ENCODE measurements around the gene TENT4B. TPM values are rescaled to one million over a fixed set of nuclear protein-coding genes. Genes with fewer than 3 reads are reported as not detected.

TENT4B gene
- total RNA-seq, 1 donor: 38.7 TPM

GRCh38 chr16:50247123-50247905 is 94.2 kb downstream of the TENT4B start:
- Histone ChIP-seq H3K9me3 (ENCODE audit: low read depth, low read length) (no peaks in the 10 kb centered on the region), H3K4me1 (ENCODE audit: insufficient read depth, low read length) (peaks cover 43% of the 10 kb centered on the region), H3K4me3 (ENCODE audit: low read length) (no peak overlapping the region), H3K27me3 (ENCODE audit: insufficient read depth, low read length) (no peaks in the 10 kb centered on the region)

GRCh38 chr16:50247906-50248608 is 95.0 kb downstream of the TENT4B start:
- Histone ChIP-seq H3K27me3 (ENCODE audit: insufficient read depth, low read length) (no peaks in the 10 kb centered on the region), H3K4me1 (ENCODE audit: insufficient read depth, low read length) (peaks cover 40% of the 10 kb centered on the region), H3K9me3 (ENCODE audit: low read depth, low read length) (no peaks in the 10 kb centered on the region), H3K4me3 (ENCODE audit: low read length) (no peak overlapping the region)

- Histone ChIP-seq H3K9me3 (ENCODE audit: low read depth, low read length) (no peaks in the 10 kb centered on the region), H3K27me3 (ENCODE audit: insufficient read depth, low read length) (no peaks in the 10 kb centered on the region), H3K4me3 (ENCODE audit: low read length) (no peak overlapping the region), H3K4me1 (ENCODE audit: insufficient read depth, low read length) (peaks cover 34% of the 10 kb centered on the region)
Measured at GRCh38 chr16:50248845-50249244, 95.7 kb downstream of the TENT4B start.

- H3K9me3 ChIP-seq (ENCODE audit: low read depth, low read length): no peaks in the 10 kb centered on the region
- no peak overlapping the region for H3K4me3 ChIP-seq (ENCODE audit: low read length)
- H3K4me1 ChIP-seq (ENCODE audit: insufficient read depth, low read length): peaks cover 22% of the 10 kb centered on the region
- H3K27me3 ChIP-seq (ENCODE audit: insufficient read depth, low read length): no peaks in the 10 kb centered on the region
Measured at GRCh38 chr16:50251375-50252081, 98.4 kb downstream of the TENT4B start.

DNA sequence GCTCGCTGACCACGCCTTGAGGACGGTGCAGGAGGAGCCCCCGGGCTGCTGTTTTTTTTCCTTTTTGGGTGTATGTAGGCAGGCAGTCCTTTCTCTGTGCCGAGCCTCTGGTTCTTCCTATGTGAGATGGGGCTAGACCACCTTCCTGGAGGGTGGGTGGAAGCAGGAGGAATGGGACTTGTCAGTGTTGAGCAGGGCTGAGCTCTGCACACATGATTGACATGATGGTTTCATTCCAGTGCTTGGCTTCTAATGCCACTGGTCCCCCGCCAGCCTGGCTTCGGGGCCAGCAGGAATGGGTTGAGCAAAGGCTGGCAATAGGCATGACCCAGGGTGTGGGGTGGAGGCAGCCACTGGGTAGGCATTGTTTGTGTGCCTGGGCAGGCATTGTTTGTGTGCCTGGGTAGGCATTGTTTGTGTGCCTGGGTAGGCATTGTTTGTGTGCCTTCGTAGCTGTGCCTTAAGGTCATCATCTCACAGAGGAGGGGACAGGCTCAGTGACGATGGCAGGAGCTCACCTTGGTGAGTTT is 99.0 kb downstream of the TENT4B start:
- Histone ChIP-seq H3K27me3 (ENCODE audit: insufficient read depth, low read length) (no peaks in the 10 kb centered on the region), H3K4me1 (ENCODE audit: insufficient read depth, low read length) (peaks cover 16% of the 10 kb centered on the region), H3K9me3 (ENCODE audit: low read depth, low read length) (no peaks in the 10 kb centered on the region), H3K4me3 (ENCODE audit: low read length) (no peak overlapping the region)

DNA sequence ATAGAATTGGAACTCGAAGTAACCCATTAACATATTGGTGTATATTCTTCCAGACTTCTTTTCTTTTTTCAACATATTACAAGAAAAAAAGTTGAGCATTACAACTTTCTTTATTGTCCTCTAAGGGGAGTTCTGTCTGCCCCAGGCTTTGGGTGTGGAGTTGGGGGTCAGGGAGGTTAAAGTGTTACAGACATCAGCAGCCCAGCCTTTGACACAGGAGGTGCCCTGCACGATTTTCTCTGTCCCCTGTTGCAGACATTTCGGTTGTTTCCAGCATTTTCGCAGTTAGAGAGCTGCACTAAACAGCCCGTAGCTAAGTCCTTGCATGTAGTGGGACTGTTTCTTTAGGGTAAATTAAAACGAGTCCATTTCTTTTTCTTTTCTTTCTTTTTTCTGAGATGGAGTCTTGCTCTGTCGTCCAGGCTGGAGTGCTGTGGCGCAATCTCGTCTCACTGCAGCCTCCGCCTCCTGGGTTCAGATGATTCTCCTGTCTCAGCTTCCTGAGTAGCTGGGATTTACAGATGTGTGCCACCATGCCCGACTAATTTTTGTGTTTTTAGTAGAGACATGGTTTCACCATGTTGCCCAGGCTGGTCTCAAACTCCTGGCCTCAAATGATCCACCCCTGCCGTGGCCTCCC is 99.9 kb downstream of the TENT4B start:
- no peaks in the 10 kb centered on the region for H3K27me3 ChIP-seq (ENCODE audit: insufficient read depth, low read length)
- no peak overlapping the region for H3K4me3 ChIP-seq (ENCODE audit: low read length)
- peaks cover 14% of the 10 kb centered on the region for H3K4me1 ChIP-seq (ENCODE audit: insufficient read depth, low read length)

DNA sequence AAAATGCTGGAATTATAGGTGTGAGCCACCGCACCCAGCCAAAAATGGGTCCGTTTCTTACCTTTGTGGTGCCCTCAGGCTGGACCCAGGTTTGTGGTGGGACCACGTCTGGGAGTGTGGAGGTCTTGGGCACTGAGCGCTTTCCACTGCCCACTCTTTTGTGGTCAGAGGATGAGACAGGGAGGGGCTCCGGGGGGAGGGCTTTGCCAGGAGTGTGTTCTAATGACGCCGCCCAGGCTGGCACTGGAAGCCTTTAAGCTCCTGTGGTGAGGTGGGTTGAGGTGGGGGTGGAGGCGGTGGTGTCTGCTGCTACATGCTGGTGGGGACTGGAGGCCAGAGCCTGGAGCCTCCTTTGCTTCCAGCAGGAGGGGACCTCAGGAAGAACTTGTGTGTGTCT is 100.4 kb downstream of the TENT4B start:
- H3K4me1 ChIP-seq (ENCODE audit: insufficient read depth, low read length): peaks cover 14% of the 10 kb centered on the region
- H3K9me3 ChIP-seq (ENCODE audit: low read depth, low read length): no peaks in the 10 kb centered on the region
- no peak overlapping the region for H3K4me3 ChIP-seq (ENCODE audit: low read length)
- H3K27me3 ChIP-seq (ENCODE audit: insufficient read depth, low read length): no peaks in the 10 kb centered on the region

More for the DNA sequence above, 99.9 kb downstream of the TENT4B start:
- H3K9me3 ChIP-seq (ENCODE audit: low read depth, low read length): no peaks in the 10 kb centered on the region

GRCh38 chr16:50254072-50254471 is 101.0 kb downstream of the TENT4B start:
- Histone ChIP-seq H3K27me3 (ENCODE audit: insufficient read depth, low read length) (no peaks in the 10 kb centered on the region), H3K4me3 (ENCODE audit: low read length) (no peak overlapping the region), H3K4me1 (ENCODE audit: insufficient read depth, low read length) (peaks cover 18% of the 10 kb centered on the region), H3K9me3 (ENCODE audit: low read depth, low read length) (no peaks in the 10 kb centered on the region)

- Histone ChIP-seq H3K4me3 (ENCODE audit: low read length) (no peak overlapping the region), H3K27me3 (ENCODE audit: insufficient read depth, low read length) (no peaks in the 10 kb centered on the region), H3K4me1 (ENCODE audit: insufficient read depth, low read length) (peaks cover 29% of the 10 kb centered on the region), H3K9me3 (ENCODE audit: low read depth, low read length) (no peaks in the 10 kb centered on the region)
Measured at GRCh38 chr16:50255538-50255937, 102.4 kb downstream of the TENT4B start.

DNA sequence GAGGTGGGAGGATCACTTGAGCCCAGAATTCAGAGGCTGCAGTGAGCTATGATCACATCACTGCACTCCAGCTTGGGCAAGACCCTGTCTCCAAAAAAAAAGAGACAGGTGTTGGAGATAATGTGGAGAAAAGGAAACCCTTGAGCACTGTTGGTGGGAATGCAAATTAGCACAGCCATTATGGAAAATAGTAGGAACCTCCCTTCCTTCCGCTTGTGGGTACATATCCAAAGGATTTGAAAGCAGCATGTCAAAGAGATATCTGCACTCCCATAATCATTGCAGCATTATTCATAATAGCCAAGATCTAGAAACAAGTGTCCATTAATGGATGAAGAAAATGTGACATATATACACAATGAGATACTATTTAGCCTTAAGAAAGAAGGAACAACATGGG is 103.5 kb downstream of the TENT4B start:
- no peaks in the 10 kb centered on the region for H3K9me3 ChIP-seq (ENCODE audit: low read depth, low read length)
- no peak overlapping the region for H3K4me3 ChIP-seq (ENCODE audit: low read length)
- H3K4me1 ChIP-seq (ENCODE audit: insufficient read depth, low read length): peaks cover 23% of the 10 kb centered on the region
- H3K27me3 ChIP-seq (ENCODE audit: insufficient read depth, low read length): no peaks in the 10 kb centered on the region

- H3K4me3 ChIP-seq (ENCODE audit: low read length): no peak overlapping the region
- H3K9me3 ChIP-seq (ENCODE audit: low read depth, low read length): no peaks in the 10 kb centered on the region
- no peaks in the 10 kb centered on the region for H3K27me3 ChIP-seq (ENCODE audit: insufficient read depth, low read length)
- peaks cover 26% of the 10 kb centered on the region for H3K4me1 ChIP-seq (ENCODE audit: insufficient read depth, low read length)
Measured at GRCh38 chr16:50257876-50258275, 104.8 kb downstream of the TENT4B start.

GRCh38 chr16:50259334-50260205 is 106.5 kb downstream of the TENT4B start:
- peaks cover 37% of the 10 kb centered on the region for H3K4me1 ChIP-seq (ENCODE audit: insufficient read depth, low read length)
- H3K27me3 ChIP-seq (ENCODE audit: insufficient read depth, low read length): no peaks in the 10 kb centered on the region
- H3K9me3 ChIP-seq (ENCODE audit: low read depth, low read length): no peaks in the 10 kb centered on the region
- H3K4me3 ChIP-seq (ENCODE audit: low read length): no peak overlapping the region

GRCh38 chr16:50260206-50261159 is 107.4 kb downstream of the TENT4B start:
- Histone ChIP-seq H3K27me3 (ENCODE audit: insufficient read depth, low read length) (no peaks in the 10 kb centered on the region), H3K4me3 (ENCODE audit: low read length) (no peak overlapping the region), H3K4me1 (ENCODE audit: insufficient read depth, low read length) (peaks cover 42% of the 10 kb centered on the region), H3K9me3 (ENCODE audit: low read depth, low read length) (no peaks in the 10 kb centered on the region)

Data from mononuclear cell (primary cell).